ENCODE results near the gene VGLL4. TPM values are rescaled to one million over a fixed set of nuclear protein-coding genes. Genes with fewer than 3 reads are reported as not detected.
A peak's percentile ranks its signal among the peaks of the same experiment; 100 is the strongest.

The VGLL4 gene
- total RNA-seq, 1 experiment from 2014 or later = 42.1 TPM

GRCh38 chr3:11575677-11576076, 68.0 kb downstream of the VGLL4 start:
- Histone ChIP-seq H3K56ac (ENCODE audit: insufficient read length, low read depth, low read length) (no peak overlapping the region), H4K8ac (replicated peaks; ENCODE audit: insufficient read length, low read depth, low read length) (no peak overlapping the region), H3K79me1 (ENCODE audit: insufficient read depth, low read depth, low read length, poor library complexity, severe bottlenecking) (peaks cover 7% of the 10 kb centered on the region), H2BK5ac (ENCODE audit: insufficient read length, low read length) (no peak overlapping the region), H3K14ac (ENCODE audit: insufficient read depth, low read length) (no peak overlapping the region), H3T11ph (ENCODE audit: low read length) (no peak overlapping the region), H2AFZ (ENCODE audit: low read length) (no peak overlapping the region), H3K23me2 (ENCODE audit: insufficient read length, low read depth, low read length, poor library complexity, severe bottlenecking) (no peaks in the 10 kb centered on the region), H2BK120ac (ENCODE audit: low read depth, low read length, poor library complexity, severe bottlenecking) (no peak overlapping the region), H3K9ac (ENCODE audit: extremely low read depth, insufficient read length, low read length) (no peak overlapping the region), H3K4me1 (ENCODE audit: insufficient read depth, low read length) (no peaks in the 10 kb centered on the region), H3K9me3 (ENCODE audit: control insufficient read depth, low read depth, low read length) (no peaks in the 10 kb centered on the region), H3K27me3 (ENCODE audit: insufficient read depth, low read length) (no peaks in the 10 kb centered on the region), H4K20me1 (ENCODE audit: control insufficient read depth, insufficient read depth, insufficient read length) (peaks cover 2% of the 10 kb centered on the region), H2BK12ac (ENCODE audit: insufficient read length, low read depth, low read length) (no peak overlapping the region), H2BK15ac (ENCODE audit: low read depth, low read length) (no peak overlapping the region), H4K5ac (ENCODE audit: insufficient read length, low read depth, low read length) (no peak overlapping the region), H4K91ac (ENCODE audit: insufficient read length, low read depth, low read length) (no peak overlapping the region), H3K23ac (ENCODE audit: insufficient read length, low read depth, low read length) (no peak overlapping the region), H2BK20ac (ENCODE audit: low read depth, low read length, poor library complexity, severe bottlenecking) (no peak overlapping the region), H3K18ac (ENCODE audit: insufficient read length, low read depth, low read length) (no peak overlapping the region), H2AK5ac (ENCODE audit: insufficient read length, low read length) (no peak overlapping the region), H3K79me2 (ENCODE audit: insufficient read depth, low read length) (peaks cover 15% of the 10 kb centered on the region; the same call in 1 of the 2 replicates), H3K4ac (ENCODE audit: low read depth, low read length) (no peak overlapping the region), H3K27ac (ENCODE audit: insufficient read length, low read depth, low read length) (no peak overlapping the region), H3K4me2 (ENCODE audit: insufficient read depth, insufficient read length, low read length) (no peak overlapping the region)
- TF ChIP-seq CTCF (conservative IDR thresholded peaks at IDR 0.05) = no peak
- Mint-ChIP-seq H3K27me3 (ENCODE audit: low read depth) (no peaks in the 10 kb centered on the region), H3K4me3 (no peak overlapping the region), H3K36me3 (ENCODE audit: insufficient read depth in 1 of 3, low read depth in 3 of 3) (peaks cover 9 to 23% (median 11%) of the 10 kb centered on the region in 3 experiments), H3K27ac (peak overlapping the region in 1 of 3 experiments; percentile 12; a peak in 1 of 7 replicates), H3K4me1 (peaks cover 6 to 10% of the 10 kb centered on the region in 2 experiments), H3K9me3 (no peaks in the 10 kb centered on the region)
- WGBS (ENCODE audit: extremely low coverage, insufficient read length, low lambda C conversion rate) = no CpG with 5 or more reads among the region's 10 CpGs
- no peak for DNase-seq

Data from H9 (cell line).